GM23248 (cell line): ENCODE measurements around the gene SEL1L3. TPM values are rescaled to one million over a fixed set of nuclear protein-coding genes. Genes with fewer than 3 reads are reported as not detected.

Experiments
- DNase-seq: peaks from one replicate; pipeline ENCODE4 v3.0.0-alpha.2; 2015
- H2AFZ ChIP-seq: fragments of 200-600 bp; sonication (generic); 2 replicates; pipeline ENCODE4 v1.6.1; 2016; ENCODE audit warnings: antibody characterized with exemption
- H3F3A ChIP-seq: fragments of 200-600 bp; sonication (generic); 2 replicates; pipeline ENCODE4 v1.6.1; 2016; ENCODE audit warnings: mild to moderate bottlenecking, antibody characterized with exemption, mixed run types; ENCODE audit not compliant: insufficient read depth
- H3K27ac ChIP-seq: fragments of 200-600 bp; sonication (generic); 2 replicates; pipeline ENCODE4 v1.5.1; 2016; ENCODE audit warnings: mild to moderate bottlenecking
- H3K27me3 ChIP-seq: fragments of 200-600 bp; sonication (generic); replicated peaks from 2 replicates; pipeline ENCODE4 v1.6.1; 2016; ENCODE audit warnings: mild to moderate bottlenecking; ENCODE audit not compliant: insufficient read depth
- H3K36me3 ChIP-seq: fragments of 200-600 bp; sonication (generic); 2 replicates; pipeline ENCODE4 v1.6.1; 2016; ENCODE audit warnings: low read depth, mild to moderate bottlenecking
- H3K4me1 ChIP-seq: fragments of 200-600 bp; sonication (generic); 2 replicates; pipeline ENCODE4 v1.6.1; 2016; ENCODE audit warnings: mild to moderate bottlenecking; ENCODE audit not compliant: insufficient read depth
- H3K4me2 ChIP-seq: fragments of 200-600 bp; sonication (generic); one replicate; pipeline ENCODE4 v1.6.1; 2016; ENCODE audit warnings: mild to moderate bottlenecking; ENCODE audit not compliant: unreplicated experiment
- H3K4me3 ChIP-seq: fragments of 200-600 bp; sonication (generic); 2 replicates; pipeline ENCODE4 v1.5.1; 2016; ENCODE audit warnings: mild to moderate bottlenecking
- H3K79me2 ChIP-seq: fragments of 200-600 bp; sonication (generic); 2 replicates; pipeline ENCODE4 v1.6.1; 2016; ENCODE audit warnings: mild to moderate bottlenecking; ENCODE audit not compliant: insufficient read depth
- H3K9ac ChIP-seq: fragments of 200-600 bp; sonication (generic); 2 replicates; pipeline ENCODE4 v1.6.1; 2016; ENCODE audit warnings: mild to moderate bottlenecking
- H3K9me2 ChIP-seq: fragments of 200-600 bp; sonication (generic); 2 replicates; pipeline ENCODE4 v1.6.1; 2016; ENCODE audit warnings: mixed run types, mild to moderate bottlenecking, moderate library complexity; ENCODE audit not compliant: insufficient read depth
- H3K9me3 ChIP-seq: fragments of 200-600 bp; sonication (generic); one replicate; pipeline ENCODE4 v1.6.1; 2017; ENCODE audit warnings: low read depth
- H4K20me1 ChIP-seq: fragments of 200-600 bp; sonication (generic); 2 replicates; pipeline ENCODE4 v1.6.0; 2016; ENCODE audit not compliant: insufficient read depth
- EZH2 ChIP-seq: fragments of 200-600 bp; sonication (generic); IDR thresholded peaks from 2 replicates; pipeline ENCODE4 v1.6.1; 2018; ENCODE audit warnings: antibody characterized with exemption, mild to moderate bottlenecking; ENCODE audit not compliant: insufficient read depth, poor library complexity, severe bottlenecking
- EZH2phosphoT487 ChIP-seq: fragments of 200-600 bp; sonication (generic); IDR thresholded peaks from 2 replicates; pipeline ENCODE4 v1.6.1; 2018; ENCODE audit warnings: antibody characterized with exemption, moderate library complexity, mild to moderate bottlenecking, low read depth; ENCODE audit not compliant: insufficient read depth
- WGBS, 2 experiments: methylation state at CpG; one replicate each; pipeline ENCODE4 v1.1.6; 2015 to 2017; ENCODE audit warnings: low lambda C conversion rate in 2 of 2, low coverage in 1 of 2; ENCODE audit errors: missing lambda C conversion rate in 2 of 2; 5-methylcytosine and 5-hydroxymethylcytosine counted together
- in situ Hi-C: fragments of 300-500 bp; cut with MboI; formaldehyde crosslinking; loops from 2 replicates; pipeline ENCODE4 v1.15.0; 2020
- polyA plus RNA-seq: library from polyadenylated mRNA; unstranded; fragments of >200 nt; fragmentation: Nextera tagmentation; extraction: Ambion mirVana; gene quantifications from 2 replicates; pipeline ENCODE4 v1.2.1, GENCODE V29; 2016
- total RNA-seq: library from RNA; depleted of rRNA; stranded (reverse); fragments of >200 nt; shearing (Covaris generic); gene quantifications from 2 replicates; pipeline ENCODE4 v1.2.3, GENCODE V29; 2014

The SEL1L3 gene
- total and polyA plus RNA-seq, 2 experiments from 2014 or later: 23.1 to 62.8 TPM

- H3K27me3 ChIP-seq: no peaks in the 10 kb centered on the region
- H3K4me2 ChIP-seq: peak overlapping the region; percentile 62
- H3K27ac ChIP-seq: peak overlapping the region; percentile 90
- H3K9me2 ChIP-seq: no peaks in the 10 kb centered on the region
- H3K9ac ChIP-seq: peak overlapping the region; percentile 68
- H2AFZ ChIP-seq: peak overlapping the region; percentile 70
- WGBS, 2 experiments: 31 to 38% methylated on average over 12 of the region's 12 CpGs
- H3F3A ChIP-seq: peaks cover 10% of the 10 kb centered on the region
- no peaks in the 10 kb centered on the region for H4K20me1 ChIP-seq
- no peaks in the 10 kb centered on the region for H3K79me2 ChIP-seq
- no peaks in the 10 kb centered on the region for H3K9me3 ChIP-seq
- peak; percentile 95 for DNase-seq
- peaks cover 18% of the 10 kb centered on the region for H3K4me1 ChIP-seq
- in situ Hi-C loops: no loop called here
- H3K36me3 ChIP-seq: no peaks in the 10 kb centered on the region
- peak overlapping the region; percentile 8; the same call in 1 of the 2 replicates for H3K4me3 ChIP-seq
- no peak for TF ChIP-seq EZH2phosphoT487
- TF ChIP-seq EZH2: no peak
Observed at GRCh38 chr4:25795566-25796454, 67.0 kb downstream of the SEL1L3 start.

- peak overlapping the region; percentile 70; the same call in 1 of the 2 replicates for H2AFZ ChIP-seq
- no peak for TF ChIP-seq EZH2phosphoT487
- TF ChIP-seq EZH2: no peak
- DNase-seq: no peak
- H3K4me1 ChIP-seq: peaks cover 18% of the 10 kb centered on the region
- H3K27ac ChIP-seq: peak overlapping the region; percentile 90
- H3K27me3 ChIP-seq: no peaks in the 10 kb centered on the region
- peaks cover 10% of the 10 kb centered on the region for H3F3A ChIP-seq
- H3K4me3 ChIP-seq: no peak overlapping the region
- H3K36me3 ChIP-seq: no peaks in the 10 kb centered on the region
- H3K4me2 ChIP-seq: peak overlapping the region; percentile 62
- H3K9me2 ChIP-seq: no peaks in the 10 kb centered on the region
- WGBS, 2 experiments: 90 to 91% methylated on average over 4 of the region's 4 CpGs
- no peaks in the 10 kb centered on the region for H3K9me3 ChIP-seq
- in situ Hi-C loops: no loop called here
- H3K9ac ChIP-seq: peak overlapping the region; percentile 68
- H3K79me2 ChIP-seq: no peaks in the 10 kb centered on the region
- H4K20me1 ChIP-seq: no peaks in the 10 kb centered on the region
Observed at GRCh38 chr4:25795091-25795490, 67.7 kb downstream of the SEL1L3 start.

- TF ChIP-seq EZH2 (no peak), EZH2phosphoT487 (no peak)
- Histone ChIP-seq H3K27me3 (no peaks in the 10 kb centered on the region), H3K36me3 (no peaks in the 10 kb centered on the region), H4K20me1 (no peaks in the 10 kb centered on the region), H3F3A (peaks cover 10% of the 10 kb centered on the region), H3K4me3 (no peak overlapping the region), H3K4me2 (no peak overlapping the region), H3K4me1 (peaks cover 18% of the 10 kb centered on the region), H3K79me2 (no peaks in the 10 kb centered on the region), H3K9me2 (no peaks in the 10 kb centered on the region), H3K27ac (no peak overlapping the region), H3K9ac (no peak overlapping the region), H2AFZ (no peak overlapping the region), H3K9me3 (no peaks in the 10 kb centered on the region)
- DNase-seq: no peak
- 85 to 87% methylated on average over 4 of the region's 4 CpGs for WGBS, 2 experiments
- in situ Hi-C loops: no loop called here
Observed at GRCh38 chr4:25792876-25793275, 69.9 kb downstream of the SEL1L3 start.

GRCh38 chr4:25792200-25792791 lies 70.5 kb downstream of the SEL1L3 start:
- Histone ChIP-seq H3K9me3 (no peaks in the 10 kb centered on the region), H3K79me2 (no peaks in the 10 kb centered on the region), H2AFZ (no peak overlapping the region), H4K20me1 (no peaks in the 10 kb centered on the region), H3K27ac (no peak overlapping the region), H3K9me2 (no peaks in the 10 kb centered on the region), H3F3A (peaks cover 10% of the 10 kb centered on the region), H3K4me2 (no peak overlapping the region), H3K9ac (no peak overlapping the region), H3K36me3 (no peaks in the 10 kb centered on the region), H3K4me3 (no peak overlapping the region), H3K4me1 (peaks cover 18% of the 10 kb centered on the region), H3K27me3 (no peaks in the 10 kb centered on the region)
- peak; percentile 23 for DNase-seq
- in situ Hi-C loops: no loop called here
- no peak for TF ChIP-seq EZH2phosphoT487
- no peak for TF ChIP-seq EZH2
- 71 to 77% methylated on average over 5 of the region's 5 CpGs for WGBS, 2 experiments
